ENCODE results near the gene MAP3K3.

Gene MAP3K3

GRCh38 chr17:63653050-63653449 lies 30.8 kb downstream of the MAP3K3 start:
- no peak for DNase-seq

- DNase-seq: no peak
These were observed 35.6 kb downstream of the MAP3K3 start for GRCh38 chr17:63657786-63658185.

GRCh38 chr17:63658366-63658765 lies 36.1 kb downstream of the MAP3K3 start:
- no peak for DNase-seq

- DNase-seq: no peak
These were observed 37.6 kb downstream of the MAP3K3 start for GRCh38 chr17:63659850-63660249.

- no peak for DNase-seq
These were observed 43.5 kb downstream of the MAP3K3 start for GRCh38 chr17:63665527-63666214.

- no peak for DNase-seq
These were observed 50.6 kb downstream of the MAP3K3 start for GRCh38 chr17:63672856-63673255.

- DNase-seq: no peak
These were observed 53.0 kb downstream of the MAP3K3 start for GRCh38 chr17:63675231-63675606.

- no peak for DNase-seq
These were observed 53.7 kb downstream of the MAP3K3 start for GRCh38 chr17:63675607-63676546.

- DNase-seq: no peak
These were observed 54.4 kb downstream of the MAP3K3 start for GRCh38 chr17:63676584-63676983.

GRCh38 chr17:63679214-63679613 lies 57.0 kb downstream of the MAP3K3 start:
- no peak for DNase-seq

GRCh38 chr17:63680700-63681099 lies 58.5 kb downstream of the MAP3K3 start:
- DNase-seq: no peak

GRCh38 chr17:63681530-63681929 lies 59.3 kb downstream of the MAP3K3 start:
- DNase-seq: no peak

GRCh38 chr17:63682441-63682840 lies 60.2 kb downstream of the MAP3K3 start:
- no peak for DNase-seq

GRCh38 chr17:63682981-63683380 lies 60.8 kb downstream of the MAP3K3 start:
- no peak for DNase-seq

- no peak for DNase-seq
These were observed 62.8 kb downstream of the MAP3K3 start for GRCh38 chr17:63685041-63685440.

- no peak for DNase-seq
These were observed 63.4 kb downstream of the MAP3K3 start for GRCh38 chr17:63685578-63685977.

GRCh38 chr17:63686138-63686685 lies 64.0 kb downstream of the MAP3K3 start:
- DNase-seq: no peak

- DNase-seq: no peak
These were observed 66.3 kb downstream of the MAP3K3 start for GRCh38 chr17:63688396-63689020.

- DNase-seq: no peak
These were observed 67.3 kb downstream of the MAP3K3 start for GRCh38 chr17:63689479-63689878.

- DNase-seq: no peak
These were observed 70.1 kb downstream of the MAP3K3 start for GRCh38 chr17:63692195-63692816.

- DNase-seq: no peak
These were observed 71.3 kb downstream of the MAP3K3 start for GRCh38 chr17:63693411-63694113.

- no peak for DNase-seq
These were observed 72.2 kb downstream of the MAP3K3 start for GRCh38 chr17:63694229-63694949.
